ES-I3 (cell line): ENCODE results near the gene SPO11.

Experiments
- H3K36me3 ChIP-seq: 2 replicates; pipeline ENCODE4 v1.6.1; 2013; ENCODE audit warnings: mild to moderate bottlenecking, low read length, control low read depth, moderate library complexity; ENCODE audit not compliant: insufficient read depth
- H3K4me1 ChIP-seq: 2 replicates; pipeline ENCODE4 v1.6.1; 2013; ENCODE audit warnings: mild to moderate bottlenecking, control low read depth, low read length; ENCODE audit not compliant: insufficient read depth
- H3K9ac ChIP-seq: 2 replicates; pipeline ENCODE4 v1.6.1; 2013; ENCODE audit warnings: low read depth, mild to moderate bottlenecking, low read length, moderate library complexity
- H3K9me3 ChIP-seq: 2 replicates; pipeline ENCODE4 v1.6.1; 2013; ENCODE audit warnings: mild to moderate bottlenecking, low read length, moderate library complexity; ENCODE audit not compliant: control insufficient read depth, insufficient read depth

SPO11 gene, protein sequence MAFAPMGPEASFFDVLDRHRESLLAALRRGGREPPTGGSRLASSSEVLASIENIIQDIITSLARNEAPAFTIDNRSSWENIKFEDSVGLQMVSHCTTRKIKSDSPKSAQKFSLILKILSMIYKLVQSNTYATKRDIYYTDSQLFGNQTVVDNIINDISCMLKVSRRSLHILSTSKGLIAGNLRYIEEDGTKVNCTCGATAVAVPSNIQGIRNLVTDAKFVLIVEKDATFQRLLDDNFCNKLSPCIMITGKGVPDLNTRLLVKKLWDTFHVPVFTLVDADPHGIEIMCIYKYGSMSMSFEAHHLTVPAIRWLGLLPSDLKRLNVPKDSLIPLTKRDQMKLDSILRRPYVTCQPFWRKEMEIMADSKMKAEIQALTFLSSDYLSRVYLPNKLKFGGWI

GRCh38 chr20:57329608-57330221 lies at the start of gene SPO11:
Gene SPO11, plus strand, starts transcription at chr20:57329803. Its CDS starts 65 bp downstream, at chr20:57329868.
- Histone ChIP-seq H3K9ac (no peak within 1 kb of the TSS), H3K4me1 (0 out of 2 replicates have a peak, but pooled peaks cover 9% of the 10 kb centered on the region), H3K36me3 (no peaks in the 10 kb centered on the region), H3K9me3 (no peaks in the 10 kb centered on the region)

GRCh38 chr20:57280221-57280620 lies 49.4 kb upstream of the SPO11 start:
- Histone ChIP-seq H3K4me1 (peaks cover 4% of the 10 kb centered on the region; the same call in 1 of the 2 replicates), H3K9ac (no peak overlapping the region), H3K36me3 (no peaks in the 10 kb centered on the region), H3K9me3 (no peaks in the 10 kb centered on the region)

DNA sequence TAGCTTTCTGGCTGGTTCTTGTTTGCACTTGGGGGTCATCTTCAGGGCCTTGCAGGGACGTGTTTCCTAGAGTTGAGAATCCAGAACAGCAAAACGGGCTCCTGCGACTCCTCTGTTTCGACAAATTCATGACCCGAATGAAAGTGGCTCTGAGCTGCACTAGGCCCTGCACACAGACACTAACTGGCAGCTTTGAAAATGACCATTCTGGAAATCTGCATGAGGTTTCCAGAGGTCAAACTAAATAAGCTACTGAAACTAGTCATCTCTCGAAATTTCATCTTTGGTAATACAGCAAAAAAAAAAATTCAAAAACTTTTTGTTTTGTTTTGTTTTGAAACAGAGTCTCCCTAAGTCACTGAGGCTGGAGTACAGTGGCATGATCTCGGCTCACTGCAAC lies 47.7 kb upstream of the SPO11 start:
- Histone ChIP-seq H3K4me1 (peaks cover 4% of the 10 kb centered on the region; the same call in 1 of the 2 replicates), H3K9me3 (no peaks in the 10 kb centered on the region), H3K9ac (no peak overlapping the region), H3K36me3 (no peaks in the 10 kb centered on the region)

DNA sequence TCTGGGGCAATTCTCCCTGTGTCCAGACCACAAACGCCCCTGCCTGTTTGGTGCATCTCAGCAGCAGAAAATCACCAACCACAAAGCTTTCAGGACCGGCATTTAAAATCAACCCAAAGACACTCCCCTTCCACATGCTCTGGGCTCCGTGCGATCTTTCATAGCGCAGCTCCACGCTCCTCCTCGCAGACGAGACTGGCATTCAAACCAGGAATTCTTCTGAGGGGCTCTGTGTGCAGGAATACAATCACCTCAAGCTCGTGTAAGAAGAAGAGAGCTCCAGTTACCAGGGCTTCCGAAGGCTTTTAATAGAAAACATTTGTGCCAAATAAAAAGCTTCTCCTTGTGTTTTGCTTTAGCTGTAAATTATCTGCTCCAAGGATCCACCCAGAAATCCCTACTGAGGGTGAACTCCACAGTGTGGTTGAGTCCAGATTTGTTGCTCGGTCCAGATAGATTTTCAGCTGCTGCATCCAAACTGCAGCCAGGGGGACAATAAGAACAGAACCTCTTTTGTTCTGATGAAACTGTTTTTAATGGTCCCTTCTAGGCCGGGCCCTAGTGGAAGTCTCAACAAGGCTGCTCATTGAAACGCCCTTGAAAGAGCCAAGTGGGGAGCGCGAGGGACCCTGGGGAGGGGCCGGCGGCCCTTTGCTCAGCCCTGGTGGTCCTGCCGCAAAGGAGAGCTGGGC lies 46.8 kb upstream of the SPO11 start:
- Histone ChIP-seq H3K9me3 (no peaks in the 10 kb centered on the region), H3K4me1 (peaks cover 4% of the 10 kb centered on the region; the same call in 1 of the 2 replicates), H3K9ac (no peak overlapping the region), H3K36me3 (no peaks in the 10 kb centered on the region)

- Histone ChIP-seq H3K9me3 (no peaks in the 10 kb centered on the region), H3K4me1 (peaks cover 4% of the 10 kb centered on the region; the same call in 1 of the 2 replicates), H3K9ac (no peak overlapping the region), H3K36me3 (no peaks in the 10 kb centered on the region)
Measured at GRCh38 chr20:57283860-57284259, 45.7 kb upstream of the SPO11 start.

DNA sequence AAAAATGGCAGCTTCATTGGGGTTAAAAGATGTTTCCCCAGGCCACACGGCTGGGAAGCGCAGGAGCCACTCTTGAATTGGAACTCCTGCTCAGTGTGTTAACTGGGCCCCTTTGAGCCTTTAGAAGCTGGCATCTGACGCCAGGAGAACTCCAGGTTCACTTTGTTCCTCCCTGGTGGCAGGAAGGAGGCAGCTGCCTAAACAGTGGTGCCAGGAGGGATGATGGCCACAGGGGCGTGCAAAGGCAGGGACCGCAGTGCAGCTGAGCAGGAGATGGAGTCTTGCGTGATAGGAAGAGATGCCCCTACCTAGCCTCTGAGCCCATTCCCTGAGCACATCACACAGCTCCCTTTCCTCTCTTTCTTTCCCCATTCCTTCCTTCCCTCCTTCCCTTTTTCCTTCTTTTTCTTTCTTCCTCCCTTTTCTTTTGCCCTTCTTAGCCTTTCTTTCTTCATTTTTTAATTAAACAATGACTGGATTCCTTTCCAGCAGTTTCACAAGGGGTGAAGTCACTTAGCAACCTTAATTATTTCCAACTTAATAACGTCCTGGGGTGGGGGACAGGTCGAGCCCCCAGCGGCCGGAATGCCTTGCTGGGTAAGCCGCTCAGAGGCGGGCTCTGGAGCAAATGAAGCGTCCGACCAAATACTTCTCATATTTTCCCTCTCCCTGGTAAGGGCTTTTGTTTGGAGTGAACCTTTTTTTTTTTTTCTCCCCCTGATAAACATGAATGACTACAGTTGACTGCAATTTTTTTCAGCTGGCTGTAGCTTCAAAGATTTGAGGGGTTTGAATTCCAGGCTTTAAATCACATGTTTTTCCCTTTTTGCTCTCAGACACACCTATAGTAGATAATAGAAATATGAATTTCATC lies 42.4 kb upstream of the SPO11 start:
- H3K4me1 ChIP-seq = peaks cover 4% of the 10 kb centered on the region; the same call in 1 of the 2 replicates
- no peaks in the 10 kb centered on the region for H3K9me3 ChIP-seq
- H3K9ac ChIP-seq = no peak overlapping the region
- no peaks in the 10 kb centered on the region for H3K36me3 ChIP-seq

GRCh38 chr20:57287901-57288300 lies 41.7 kb upstream of the SPO11 start:
- Histone ChIP-seq H3K9me3 (no peaks in the 10 kb centered on the region), H3K9ac (no peak overlapping the region), H3K4me1 (peaks cover 1% of the 10 kb centered on the region; the same call in 1 of the 2 replicates), H3K36me3 (no peaks in the 10 kb centered on the region)

DNA sequence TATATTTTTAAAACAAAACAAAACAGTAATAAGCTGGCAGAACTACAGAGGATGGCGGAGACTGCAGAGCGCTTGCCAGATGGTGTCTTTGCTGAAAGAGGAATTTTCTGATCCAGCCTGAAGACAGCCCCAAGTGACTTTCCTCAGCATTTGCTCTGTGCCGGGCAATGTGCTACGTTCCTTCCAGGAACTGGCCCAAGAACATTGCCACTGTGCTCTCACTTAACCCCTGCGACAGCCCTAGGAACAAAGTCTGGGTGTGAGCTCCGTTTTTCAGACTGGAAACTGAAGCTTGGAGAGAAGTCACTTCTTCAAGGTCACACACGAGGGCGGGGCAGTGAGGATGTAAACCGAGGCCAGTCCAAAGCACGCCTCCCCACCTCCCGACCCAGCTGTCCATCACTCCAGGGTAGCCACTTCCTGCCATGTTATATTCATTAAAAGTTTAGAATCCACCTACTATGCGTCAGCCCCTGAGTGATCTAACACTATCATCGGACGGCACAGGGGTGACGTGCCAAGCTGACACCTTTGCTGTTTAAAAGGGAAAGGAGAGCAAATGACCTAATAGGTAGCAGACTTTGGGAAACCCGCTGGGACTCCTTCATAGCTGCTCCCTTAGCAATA lies 40.8 kb upstream of the SPO11 start:
- Histone ChIP-seq H3K9ac (no peak overlapping the region), H3K9me3 (no peaks in the 10 kb centered on the region), H3K36me3 (no peaks in the 10 kb centered on the region), H3K4me1 (peaks cover under 1% of the 10 kb centered on the region; the same call in 1 of the 2 replicates)

DNA sequence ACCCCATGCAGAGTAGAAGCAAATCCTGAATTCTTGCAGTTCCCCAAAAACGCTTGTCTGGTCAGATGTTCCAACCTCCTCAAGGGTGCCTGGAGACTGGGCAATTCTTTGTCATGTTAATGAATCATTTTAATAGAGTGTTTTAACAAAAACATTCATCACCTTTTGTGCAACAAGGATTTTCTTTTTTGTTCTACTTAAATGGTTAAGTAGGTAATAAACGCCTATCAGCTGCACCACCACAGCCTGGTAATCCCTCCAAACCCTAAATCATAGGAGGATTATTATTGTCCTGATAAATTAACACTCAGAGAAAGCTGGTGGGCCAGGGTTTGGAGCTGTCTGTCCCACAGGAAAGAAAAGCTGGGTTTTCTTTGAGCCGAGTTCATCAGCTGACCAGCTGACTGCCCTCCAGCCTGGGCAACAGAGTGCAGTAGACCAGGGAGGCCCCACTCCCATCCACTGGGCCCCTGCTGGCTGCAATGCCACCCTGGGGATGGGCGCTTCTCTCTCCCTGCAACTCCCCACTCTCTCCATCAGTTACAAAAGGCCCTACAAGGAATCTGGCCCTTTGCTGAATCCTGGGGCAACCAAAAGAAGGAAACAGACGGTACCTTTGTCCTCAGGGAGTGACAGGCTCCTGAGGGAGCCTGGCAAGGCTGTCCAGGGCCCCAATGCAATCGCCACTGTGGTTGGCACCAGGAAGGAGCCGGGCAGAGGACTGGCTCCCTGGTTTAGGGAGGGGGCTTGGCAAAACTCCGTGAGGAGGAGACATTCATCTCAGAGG lies 40.0 kb upstream of the SPO11 start:
- Histone ChIP-seq H3K9me3 (no peaks in the 10 kb centered on the region), H3K36me3 (no peaks in the 10 kb centered on the region), H3K4me1 (peaks cover 9% of the 10 kb centered on the region; the same call in 1 of the 2 replicates), H3K9ac (no peak overlapping the region)

- no peaks in the 10 kb centered on the region for H3K9me3 ChIP-seq
- peaks cover 14% of the 10 kb centered on the region; the same call in 1 of the 2 replicates for H3K4me1 ChIP-seq
- no peak overlapping the region for H3K9ac ChIP-seq
- H3K36me3 ChIP-seq = no peaks in the 10 kb centered on the region
Measured at GRCh38 chr20:57290178-57290484, 39.5 kb upstream of the SPO11 start.

DNA sequence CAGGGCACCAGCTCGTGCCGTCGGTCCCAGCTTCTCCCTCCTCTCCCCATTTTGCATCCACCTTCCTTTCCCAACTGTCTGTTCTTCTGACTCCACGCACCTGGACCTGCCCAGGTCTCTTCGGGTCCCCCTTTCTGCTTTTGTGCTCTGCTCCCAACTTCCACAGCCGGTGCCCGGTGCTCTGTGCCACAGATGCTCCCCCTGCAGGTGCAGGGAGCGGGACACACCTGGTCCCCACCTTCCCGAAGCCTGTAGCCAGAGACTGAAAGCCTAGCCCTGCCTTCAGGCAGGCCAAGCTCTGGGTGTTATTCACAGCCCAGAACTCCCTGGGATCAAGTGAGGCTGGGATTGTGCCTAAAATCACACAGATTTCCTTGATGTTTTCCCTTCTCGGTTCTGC lies 38.6 kb upstream of the SPO11 start:
- peaks cover 14% of the 10 kb centered on the region; the same call in 1 of the 2 replicates for H3K4me1 ChIP-seq
- no peaks in the 10 kb centered on the region for H3K36me3 ChIP-seq
- H3K9ac ChIP-seq = no peak overlapping the region

GRCh38 chr20:57291694-57292093 lies 37.9 kb upstream of the SPO11 start:
- H3K36me3 ChIP-seq = no peaks in the 10 kb centered on the region
- peaks cover 14% of the 10 kb centered on the region; the same call in 1 of the 2 replicates for H3K4me1 ChIP-seq
- H3K9ac ChIP-seq = no peak overlapping the region
- H3K9me3 ChIP-seq = no peaks in the 10 kb centered on the region

More for the DNA sequence above, 38.6 kb upstream of the SPO11 start:
- H3K9me3 ChIP-seq = no peaks in the 10 kb centered on the region

- Histone ChIP-seq H3K36me3 (no peaks in the 10 kb centered on the region), H3K9me3 (no peaks in the 10 kb centered on the region), H3K4me1 (peaks cover 14% of the 10 kb centered on the region; the same call in 1 of the 2 replicates), H3K9ac (no peak overlapping the region)
Measured at GRCh38 chr20:57292611-57293010, 37.0 kb upstream of the SPO11 start.
